Stomach (tissue), 19 donors: ENCODE measurements around the gene OR4M1. TPM values are rescaled to one million over a fixed set of nuclear protein-coding genes. Genes with fewer than 3 reads are reported as not detected.
"Not testable (repeated sequence)": the region's sequence is repeated elsewhere in the genome, so short reads cannot be mapped to it uniquely, and the experiment has no call there.

Experiments used
- DNase-seq, 2 donors: peaks; one replicate each; pipeline versions ENCODE4 v3.0.0 to v3.0.0-alpha.2; 2013 to 2019
- H3K27ac ChIP-seq, 5 donors: fragments of 200-600 bp in 4 of 5; sonication (generic) in 4 of 5; one replicate each; pipeline ENCODE4 v1.5.1; 2013 to 2019; ENCODE audit warnings: mild to moderate bottlenecking in 1 of 5, moderate library complexity in 1 of 5
- H3K27me3 ChIP-seq, 3 donors: fragments of 200-600 bp; sonication (generic); one replicate each; pipeline ENCODE4 v1.5.1; 2017 to 2019; ENCODE audit warnings: mixed run types in 1 of 3
- H3K36me3 ChIP-seq, 4 donors: fragments of 200-600 bp; sonication (generic); 1 replicate in 3 of 4; 2 replicates in 1 of 4; pipeline ENCODE4 v1.5.1; 2016 to 2019
- H3K4me1 ChIP-seq, 4 donors: fragments of 200-600 bp; sonication (generic); one replicate each; pipeline ENCODE4 v1.5.1; 2016 to 2019
- H3K4me3 ChIP-seq, 4 donors: fragments of 200-600 bp; sonication (generic) in 3 of 4; one replicate each; pipeline ENCODE4 v1.5.1; 2016 to 2019; ENCODE audit warnings: mild to moderate bottlenecking in 1 of 4
- H3K9me3 ChIP-seq, 4 donors: fragments of 200-600 bp; sonication (generic); one replicate each; pipeline ENCODE4 v1.5.1; 2016 to 2019
- CTCF ChIP-seq, 7 experiments: fragments of 450-650 bp in 4 of 7; fragments of 200-600 bp in 3 of 7; sonication (generic) in 3 of 7; IDR thresholded peaks; one replicate each; pipeline ENCODE4 v1.5.1; 2016 to 2019; ENCODE audit warnings: antibody characterized with exemption in 7 of 7, control low read depth in 2 of 7, mild to moderate bottlenecking in 1 of 7
- EP300 ChIP-seq: sonication (generic); formaldehyde crosslinking; IDR thresholded peaks from one replicate; pipeline ENCODE4 v1.6.1; 2017; ENCODE audit warnings: antibody characterized with exemption
- POLR2A ChIP-seq, 4 donors: fragments of 450-650 bp; IDR thresholded peaks; one replicate each; pipeline ENCODE4 v1.6.1; 2016; ENCODE audit warnings: antibody characterized with exemption in 4 of 4, control low read depth in 2 of 4, mild to moderate bottlenecking in 1 of 4, moderate library complexity in 1 of 4
- POLR2AphosphoS5 ChIP-seq, 3 donors: sonication (generic); formaldehyde crosslinking; IDR thresholded peaks; one replicate each; pipeline ENCODE4 v1.6.1; 2016; ENCODE audit warnings: antibody characterized with exemption in 3 of 3
- WGBS, 5 donors: extraction: QIAGEN DNeasy Blood & Tissue Kit in 3 of 5; methylation state at CpG; one replicate each; pipeline versions ENCODE4 v1.1.5 to v1.1.7; 2013 to 2018; 5-methylcytosine and 5-hydroxymethylcytosine counted together
- intact Hi-C: fragments of 100-400 bp; cut with DNase I; formaldehyde crosslinking; loops from one replicate; pipeline ENCODE4 v1.15.1; 2023; ENCODE audit warnings: low total_unique reads
- long read RNA-seq, 10 donors: transcript quantifications; one replicate each; lab custom pipeline, GENCODE V29; 2026
- polyA plus RNA-seq, 3 donors: library from polyadenylated mRNA; stranded (reverse); fragments of 200-250 nt; gene quantifications; one replicate each; pipeline ENCODE4 v1.2.3, GENCODE V29; 2013
- total RNA-seq, 5 donors: library from RNA; depleted of rRNA; stranded (reverse); fragments of >200 nt; gene quantifications; one replicate each; pipeline versions ENCODE4 v1.1.0 to v1.2.3, GENCODE V29; 2014 to 2016
- donor health status: healthy with polysubstance abuse.
- donor health status: Bipolar disorder and iron deficiency.
- donor health status: healthy.

OR4M1 gene
- total RNA-seq (not detected), polyA plus RNA-seq (not detected)
- long read RNA-seq, donor 1 = 0 reads
- long read RNA-seq, donor 2 = 0 reads
- long read RNA-seq, donor 3 = 0 reads
- long read RNA-seq, donor 4 = 0 reads
- long read RNA-seq, donor 5 = 0 reads
- long read RNA-seq, donor 6 = 0 reads
- long read RNA-seq, donor 7 = 0 reads
- long read RNA-seq, donor 8 = 0 reads
- long read RNA-seq, donor 9 = 0 reads
- long read RNA-seq, donor 10 = 0 reads

- DNase-seq, H3K4me3 ChIP-seq, H3K4me1 ChIP-seq, H3K27ac ChIP-seq, intact Hi-C loops, H3K36me3 ChIP-seq, H3K27me3 ChIP-seq: not testable (repeated sequence)
- H3K9me3 ChIP-seq = peaks cover 0 to 34% (median 10%) of the 10 kb centered on the region in 4 donors
- 5 to 14% (median 11%) methylated on average over 1 of the region's 1 CpG for WGBS, 5 donors
Observed at GRCh38 chr14:19773204-19773603, at the start of gene OR4M1. OR4M1 (plus strand) TSS chr14:19773504; CDS start chr14:19780323, 6,819 bp downstream.

- Histone ChIP-seq H3K27me3 (no peaks in the 10 kb centered on the region), H3K4me1 (no peaks in the 10 kb centered on the region), H3K4me3 (no peak overlapping the region), H3K9me3 (peaks cover 0 to 54% (median 31%) of the 10 kb centered on the region in 4 donors), H3K27ac (no peak overlapping the region), H3K36me3 (no peaks in the 10 kb centered on the region)
- intact Hi-C loops = no loop called here
- no peak for TF ChIP-seq POLR2AphosphoS5 (IDR thresholded peaks at IDR 0.05)
- TF ChIP-seq POLR2A (IDR thresholded peaks at IDR 0.05) = no peak
- TF ChIP-seq EP300 = no peak
- TF ChIP-seq CTCF (IDR thresholded peaks at IDR 0.05) = no peak
- no peak for DNase-seq
Observed at GRCh38 chr14:19729359-19729758, 43.9 kb upstream of the OR4M1 start.

- intact Hi-C loops = no loop called here
- no peak for TF ChIP-seq CTCF (IDR thresholded peaks at IDR 0.05)
- TF ChIP-seq POLR2A (IDR thresholded peaks at IDR 0.05) = no peak
- no peak for TF ChIP-seq EP300
- TF ChIP-seq POLR2AphosphoS5 (IDR thresholded peaks at IDR 0.05) = no peak
- H3K27ac ChIP-seq = no peak overlapping the region
- H3K27me3 ChIP-seq = no peaks in the 10 kb centered on the region
- no peak for DNase-seq
- no peaks in the 10 kb centered on the region for H3K4me1 ChIP-seq
- WGBS, 5 donors = 61 to 92% (median 64%) methylated on average over 2 of the region's 2 CpGs
- no peak overlapping the region for H3K4me3 ChIP-seq
- no peaks in the 10 kb centered on the region for H3K36me3 ChIP-seq
- peaks cover 0 to 54% (median 31%) of the 10 kb centered on the region in 4 donors for H3K9me3 ChIP-seq
Observed at GRCh38 chr14:19729763-19730162, 43.5 kb upstream of the OR4M1 start.

GRCh38 chr14:19733893-19734292 lies 39.4 kb upstream of the OR4M1 start:
- H3K4me3 ChIP-seq, intact Hi-C loops, H3K36me3 ChIP-seq, H3K27ac ChIP-seq, H3K27me3 ChIP-seq, DNase-seq, H3K4me1 ChIP-seq: not testable (repeated sequence)
- WGBS, 5 donors = 71 to 83% (median 75%) methylated on average over 3 of the region's 3 CpGs
- peaks cover 0 to 29% (median 16%) of the 10 kb centered on the region in 4 donors for H3K9me3 ChIP-seq

- H3K4me3 ChIP-seq = no peak within 1 kb of the TSS
- no peaks in the 10 kb centered on the region for H3K36me3 ChIP-seq
- H3K9me3 ChIP-seq = peaks cover 0 to 19% (median 5%) of the 10 kb centered on the region in 4 donors
- intact Hi-C loops = no loop called here
- H3K27ac ChIP-seq = no peak within 1 kb of the TSS
- WGBS, 5 donors = 80 to 94% (median 81%) methylated on average over 1 of the region's 1 CpG
- DNase-seq = no peak
- H3K27me3 ChIP-seq = no peaks in the 10 kb centered on the region
- TF ChIP-seq EP300 (no peak), POLR2AphosphoS5 (IDR thresholded peaks at IDR 0.05) (no peak)
- H3K4me1 ChIP-seq = no peaks in the 10 kb centered on the region
Observed at GRCh38 chr14:19743256-19743655, 30.0 kb upstream of the OR4M1 start, which contains the start of gene OR4Q3. OR4Q3 (plus strand) TSS chr14:19743571.

GRCh38 chr14:19752316-19752715 lies 21.0 kb upstream of the OR4M1 start:
- H3K4me3 ChIP-seq, H3K27me3 ChIP-seq, H3K27ac ChIP-seq, DNase-seq, H3K4me1 ChIP-seq, intact Hi-C loops, H3K36me3 ChIP-seq: not testable (repeated sequence)
- H3K9me3 ChIP-seq = peaks cover 0 to 11% (median 4%) of the 10 kb centered on the region in 4 donors
